ENCODE results near the gene SORCS2.

Gene SORCS2

DNA sequence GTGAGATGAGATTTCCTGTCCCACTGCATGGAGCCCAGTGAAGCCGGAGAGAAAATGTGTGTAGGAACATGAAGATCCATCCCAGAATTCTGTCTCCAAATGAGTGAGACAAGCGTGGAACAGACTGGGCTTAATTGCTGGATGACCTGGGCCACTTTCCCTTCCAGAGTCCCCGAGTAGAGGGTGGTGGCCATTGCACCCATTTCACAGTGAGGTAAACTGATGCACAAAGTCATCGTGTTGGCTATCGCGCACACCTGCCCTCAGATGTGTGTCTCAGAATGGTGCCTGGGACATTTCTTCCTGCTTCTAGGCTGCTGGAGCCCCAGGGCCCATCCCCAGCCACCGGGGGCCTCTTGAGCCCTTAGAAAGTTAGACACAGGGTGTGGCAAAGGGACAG is 285.4 kb downstream of the SORCS2 start:
- DNase-seq (ENCODE audit: low spot score), result no peak

DNA sequence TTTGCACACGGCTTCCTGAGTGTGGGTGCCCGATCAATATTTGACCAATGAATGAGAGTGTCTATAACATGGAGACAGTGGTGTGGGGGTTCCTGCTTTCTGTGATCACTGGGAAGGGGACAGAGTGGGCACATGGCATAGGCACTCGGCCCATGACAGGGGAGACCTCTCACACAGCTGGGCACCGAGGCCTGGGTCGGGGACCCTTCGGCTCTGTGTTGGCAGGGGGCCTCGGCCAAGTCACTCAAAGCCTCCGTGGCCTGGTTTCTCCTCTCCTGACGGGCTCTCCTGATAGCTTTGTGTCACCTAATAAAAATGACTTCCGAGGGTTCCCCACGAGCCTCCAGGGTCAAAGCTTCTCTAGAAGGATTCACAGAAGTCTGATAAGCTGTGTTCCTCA is 286.3 kb downstream of the SORCS2 start:
- no peak for DNase-seq (ENCODE audit: low spot score)

DNA sequence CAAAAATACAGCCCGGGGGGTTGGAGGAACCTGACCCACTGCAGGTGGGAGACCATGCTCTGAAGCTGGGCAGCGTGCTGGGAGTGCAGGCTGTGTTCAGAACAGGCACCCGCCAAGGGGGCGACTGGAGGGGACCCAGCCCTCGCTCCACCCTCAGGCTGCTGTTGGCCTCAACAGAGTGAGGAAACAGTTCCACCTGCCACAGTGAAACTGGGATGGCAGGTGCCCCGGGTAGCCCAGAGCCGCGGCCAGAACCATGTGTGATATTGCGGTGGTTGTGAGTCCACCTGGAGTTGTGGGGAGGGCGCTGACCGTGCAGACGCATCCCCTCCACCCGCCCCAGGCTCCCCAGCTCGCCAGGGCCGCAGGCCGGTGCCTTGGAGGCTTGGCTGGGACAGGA is 288.1 kb downstream of the SORCS2 start:
- no peak for DNase-seq (ENCODE audit: low spot score)

DNA sequence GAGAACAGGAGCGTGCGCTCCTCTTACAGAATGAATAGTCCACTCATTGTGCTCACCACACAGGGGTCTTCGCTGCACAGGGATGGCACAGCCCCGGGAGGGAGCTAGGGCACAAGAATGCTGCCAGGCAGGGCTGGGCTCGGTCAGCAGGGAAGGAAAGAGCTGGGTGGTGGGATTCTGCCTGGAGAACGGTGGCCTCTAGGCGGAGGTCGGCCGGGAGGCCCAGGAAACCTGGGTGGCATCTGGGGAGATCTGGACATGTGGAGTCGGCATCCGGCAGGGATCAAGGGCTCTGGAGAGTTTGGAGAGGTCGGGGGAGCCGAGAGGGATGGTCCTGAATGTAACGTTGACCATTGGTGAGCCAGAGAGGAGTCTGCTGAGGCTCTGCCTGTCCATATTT is 288.9 kb downstream of the SORCS2 start:
- no peak for DNase-seq (ENCODE audit: low spot score)

DNA sequence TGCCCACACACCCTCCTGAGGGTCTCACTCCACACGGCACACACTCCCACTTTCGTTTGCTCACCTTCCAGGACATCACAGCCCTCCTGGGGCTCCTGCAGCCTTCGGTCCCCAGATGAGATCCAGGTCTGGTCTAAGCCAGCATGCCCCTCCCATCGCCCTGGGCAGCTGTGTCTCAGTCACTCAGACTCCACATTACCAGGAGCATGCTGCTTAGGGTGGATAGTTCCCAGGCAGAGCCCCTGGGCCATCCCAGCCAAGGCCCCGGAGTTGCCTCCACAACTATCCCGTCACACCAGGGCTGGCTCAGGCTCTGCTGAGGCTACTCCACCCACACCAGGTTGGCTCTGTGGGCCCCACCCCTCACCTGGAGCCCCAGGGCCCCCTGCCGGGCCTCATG is 292.8 kb downstream of the SORCS2 start:
- no peak for DNase-seq (ENCODE audit: low spot score)

DNA sequence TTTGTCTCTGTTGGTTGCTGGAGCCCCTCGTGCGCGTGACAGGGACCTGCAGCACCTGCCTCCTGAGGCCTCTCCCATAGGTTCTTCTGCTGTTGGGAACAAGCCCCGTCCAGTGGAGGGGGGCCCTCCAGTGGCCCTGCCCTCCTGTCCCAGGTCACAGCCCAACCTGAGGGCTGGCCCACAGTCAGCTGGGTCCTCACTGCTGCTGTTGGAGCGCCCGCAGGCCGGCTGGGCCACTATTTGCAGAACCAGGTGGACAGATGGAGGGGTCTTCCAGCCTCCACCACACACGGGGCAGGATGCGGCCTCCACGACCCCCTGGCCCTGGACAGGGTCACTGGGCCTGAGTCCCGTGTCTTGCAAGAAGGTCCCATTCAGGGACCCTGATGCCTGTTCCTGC is 293.8 kb downstream of the SORCS2 start:
- DNase-seq (ENCODE audit: low spot score), result no peak

DNA sequence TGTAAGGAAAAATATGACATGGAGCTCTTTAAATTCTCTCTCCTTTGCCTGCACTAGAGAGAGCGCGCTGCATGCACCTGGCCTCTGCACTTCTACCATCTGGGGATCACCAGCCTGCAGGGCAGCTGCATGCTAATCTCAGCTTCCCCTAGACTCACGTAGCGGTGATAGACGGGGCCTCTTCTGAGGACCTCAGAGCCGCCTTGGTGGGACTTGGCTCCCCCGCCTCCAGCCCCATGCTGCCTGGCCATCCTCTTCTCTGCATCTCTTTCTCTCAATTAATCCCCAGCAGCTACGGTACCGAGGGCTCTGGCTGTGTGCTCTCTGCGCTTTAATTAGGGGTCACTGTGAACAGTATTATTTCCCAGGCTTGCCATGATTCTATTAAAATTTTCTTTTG is 295.2 kb downstream of the SORCS2 start:
- no peak for DNase-seq (ENCODE audit: low spot score)

DNA sequence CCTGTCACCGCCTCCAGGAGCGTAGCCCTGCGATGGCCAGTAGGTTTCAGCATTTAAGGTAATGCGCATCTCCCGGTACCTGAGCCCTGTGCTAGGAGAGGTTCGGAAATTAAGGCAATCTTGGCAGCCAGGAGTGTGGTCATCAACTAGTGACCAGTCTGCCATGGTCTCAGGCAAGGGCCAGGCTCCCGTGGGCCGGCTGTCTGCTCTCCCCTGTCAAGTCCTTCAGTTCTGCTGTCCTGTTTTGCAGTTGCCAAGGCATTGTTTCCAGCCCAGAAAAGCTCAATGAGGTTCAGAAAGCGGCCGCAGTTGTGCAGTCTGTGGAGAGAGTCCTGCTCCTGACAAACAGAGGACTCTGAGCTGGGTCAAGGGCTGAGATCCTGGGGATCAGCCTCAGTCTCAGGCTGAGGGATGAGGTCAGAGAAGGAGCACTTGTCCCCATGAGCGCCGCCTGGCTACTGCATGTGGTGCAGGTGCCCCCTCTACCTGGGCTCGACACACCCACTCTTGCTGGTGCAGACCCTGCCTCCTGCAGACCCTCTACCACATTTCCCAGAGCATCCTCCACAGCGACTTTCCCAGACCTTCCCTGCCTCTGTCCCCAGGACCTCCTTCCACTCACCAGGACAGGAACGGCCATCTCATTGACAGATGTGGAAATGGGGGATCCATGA is 295.8 kb downstream of the SORCS2 start:
- DNase-seq (ENCODE audit: low spot score), result no peak

DNA sequence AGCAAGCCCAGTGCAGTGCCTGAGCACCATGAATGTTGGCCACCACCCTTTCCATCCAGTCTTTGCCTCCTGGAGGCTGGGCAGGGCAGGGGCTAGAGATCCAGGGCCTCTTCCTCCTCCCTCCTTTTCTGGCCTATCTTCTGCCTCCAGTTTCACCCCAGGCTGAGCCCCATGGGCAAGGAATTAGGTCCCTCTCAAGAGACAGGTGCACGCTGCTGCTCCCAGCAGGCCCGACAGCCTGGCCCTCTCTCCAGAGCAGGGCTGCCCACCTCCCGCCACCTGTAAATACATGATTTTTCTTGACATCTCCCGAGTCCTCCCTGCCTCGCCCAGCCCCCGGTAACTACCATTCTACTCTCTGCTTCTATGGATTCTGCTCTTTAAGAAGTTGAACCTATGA is 299.6 kb downstream of the SORCS2 start:
- no peak for DNase-seq (ENCODE audit: low spot score)

DNA sequence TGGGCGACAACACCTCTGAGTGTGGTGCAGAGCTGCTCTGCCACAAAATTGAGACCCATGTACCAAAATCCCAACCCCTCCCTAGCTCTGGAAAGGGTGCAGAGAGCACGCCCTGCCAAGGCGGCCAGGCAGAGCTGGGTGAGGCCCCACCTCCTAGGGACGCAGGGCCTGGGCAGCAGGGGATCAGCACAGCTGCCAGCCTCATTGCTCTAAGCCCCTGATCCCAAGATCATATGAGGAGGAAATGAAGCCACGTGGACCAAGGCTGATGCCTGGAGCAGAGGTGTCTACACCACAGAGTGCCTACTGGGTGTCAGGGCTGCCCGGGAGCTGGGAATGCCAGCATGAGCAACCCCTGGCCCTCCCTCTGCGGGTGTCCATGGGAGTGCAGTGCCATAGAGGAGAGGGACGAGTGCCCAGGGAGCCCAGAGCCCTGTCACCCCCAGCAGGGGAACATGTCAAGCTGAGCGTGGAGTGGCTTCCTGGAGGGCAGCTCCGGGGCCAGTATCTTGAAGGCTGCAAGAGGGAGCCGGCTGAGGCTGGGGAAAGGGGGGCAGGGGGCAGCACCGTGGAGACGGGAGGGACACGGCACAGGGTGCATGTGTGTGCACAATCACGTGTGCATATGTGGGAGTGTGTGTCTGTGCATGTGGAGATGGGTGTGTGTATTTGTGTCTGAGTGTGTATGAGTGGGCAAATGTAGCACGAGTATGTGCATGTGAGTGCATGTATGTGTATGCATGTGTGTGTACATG is 306.3 kb downstream of the SORCS2 start:
- no peak for DNase-seq (ENCODE audit: low spot score)

DNA sequence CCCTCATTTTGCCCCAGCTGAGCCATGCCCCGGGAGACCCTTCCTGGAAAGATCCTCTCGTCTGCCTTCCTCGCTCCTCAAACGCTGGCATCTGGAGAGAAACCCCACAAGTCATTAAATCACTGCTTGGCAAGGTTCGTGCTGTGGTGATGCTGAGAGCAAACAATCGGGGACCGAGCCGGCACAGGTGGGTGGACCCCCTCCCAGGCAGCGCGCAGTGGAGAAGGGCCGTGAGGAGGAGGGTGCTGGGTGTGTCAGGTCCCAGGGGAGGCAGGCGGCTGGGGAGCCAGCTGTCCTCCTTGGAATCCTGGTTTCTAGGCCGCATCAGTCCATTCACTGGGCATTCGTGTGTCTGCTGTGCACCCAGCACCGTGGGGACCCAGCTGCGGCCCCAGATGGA is 307.3 kb downstream of the SORCS2 start:
- no peak for DNase-seq (ENCODE audit: low spot score)

DNA sequence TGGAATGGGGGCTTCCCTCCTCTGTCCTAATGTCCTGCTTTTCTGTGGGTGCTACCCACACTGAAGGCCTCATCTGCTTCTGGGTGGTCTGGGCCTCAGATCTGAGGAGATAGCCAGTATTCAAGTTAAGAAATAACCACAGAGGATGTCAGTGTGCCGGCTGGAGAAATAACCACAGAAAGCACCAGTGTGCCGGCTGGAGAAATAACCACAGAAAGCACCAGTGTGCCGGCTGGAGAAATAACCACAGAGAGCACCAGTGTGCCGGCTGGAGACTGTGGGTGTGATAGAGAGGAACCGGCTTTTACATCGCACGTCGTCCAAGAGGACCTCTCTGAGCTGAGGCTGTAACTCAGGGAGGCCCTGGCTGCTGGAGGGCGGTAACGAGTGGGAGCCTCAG is 308.1 kb downstream of the SORCS2 start:
- no peak for DNase-seq (ENCODE audit: low spot score)

DNA sequence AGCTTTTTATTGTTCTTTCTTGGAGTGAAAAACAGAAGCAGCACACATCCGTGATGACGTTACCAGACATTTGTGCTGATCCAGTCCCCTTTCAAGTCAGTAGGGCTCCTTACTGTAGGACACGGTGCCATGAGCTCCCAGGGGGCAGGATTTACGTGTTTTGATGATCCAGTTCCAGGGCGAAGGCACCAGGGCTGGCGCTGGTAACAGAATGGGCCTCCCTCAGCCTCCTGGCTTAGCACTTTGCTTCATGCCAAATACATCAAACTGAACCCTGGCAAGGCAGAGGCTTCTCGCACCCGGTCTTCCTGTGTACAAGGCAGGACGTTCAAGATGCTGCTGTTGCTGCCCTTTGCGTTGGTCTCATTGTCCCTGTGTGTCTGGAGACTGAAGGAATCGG is 309.0 kb downstream of the SORCS2 start:
- no peak for DNase-seq (ENCODE audit: low spot score)

DNA sequence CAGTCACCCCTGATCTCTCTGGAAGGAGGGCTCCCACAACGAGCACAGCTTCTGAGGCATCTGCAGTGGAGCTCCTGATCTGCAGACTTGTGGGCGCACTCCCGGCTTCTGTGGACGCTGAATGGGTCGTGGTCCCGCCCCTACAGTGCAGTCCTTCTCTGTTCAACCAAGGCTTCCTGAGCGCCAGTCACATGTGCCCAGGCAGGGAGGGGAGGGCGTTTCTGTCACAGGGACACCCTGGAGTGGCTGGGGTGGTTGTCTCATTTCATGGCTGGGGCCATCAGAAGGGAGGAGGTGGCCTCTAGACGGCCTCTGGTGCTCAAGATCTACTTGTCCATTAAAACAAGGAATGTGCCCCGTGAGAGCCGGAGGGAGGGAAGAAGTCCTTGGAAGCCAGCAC is 309.5 kb downstream of the SORCS2 start:
- DNase-seq (ENCODE audit: low spot score), result no peak

DNA sequence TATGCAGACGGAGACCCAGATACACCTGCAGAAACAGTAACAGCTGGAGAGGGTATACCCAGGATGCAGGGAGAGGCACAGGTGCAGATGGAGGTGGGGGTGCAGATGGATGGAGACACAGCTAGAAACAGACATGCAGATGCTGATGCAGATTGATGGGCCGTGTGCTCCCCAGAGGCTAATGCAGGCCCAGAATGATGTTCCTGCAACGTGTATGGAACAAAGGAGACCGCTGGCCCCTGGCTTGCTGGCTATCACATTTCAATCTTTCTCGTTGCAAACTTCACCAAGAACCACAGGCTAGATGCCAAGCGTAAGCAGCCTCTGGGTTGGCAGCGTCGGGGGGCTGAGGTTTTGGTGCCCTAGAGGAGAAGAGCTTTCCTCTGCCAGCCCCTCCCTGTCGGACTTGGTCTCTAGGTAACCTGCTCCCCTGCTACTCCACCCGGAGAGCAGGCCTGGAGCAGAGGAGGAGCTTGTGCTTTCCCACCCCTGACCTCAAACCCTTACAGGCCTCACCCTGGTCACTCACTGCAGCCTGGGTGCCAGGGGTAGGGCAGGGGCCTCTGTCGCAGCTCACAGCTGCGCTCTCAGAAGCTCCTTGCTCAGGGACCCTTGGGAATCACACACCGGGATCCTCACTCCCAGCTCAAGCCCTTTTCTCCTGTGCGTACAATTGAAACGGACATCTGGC is 311.4 kb downstream of the SORCS2 start:
- DNase-seq (ENCODE audit: low spot score), result no peak

DNA sequence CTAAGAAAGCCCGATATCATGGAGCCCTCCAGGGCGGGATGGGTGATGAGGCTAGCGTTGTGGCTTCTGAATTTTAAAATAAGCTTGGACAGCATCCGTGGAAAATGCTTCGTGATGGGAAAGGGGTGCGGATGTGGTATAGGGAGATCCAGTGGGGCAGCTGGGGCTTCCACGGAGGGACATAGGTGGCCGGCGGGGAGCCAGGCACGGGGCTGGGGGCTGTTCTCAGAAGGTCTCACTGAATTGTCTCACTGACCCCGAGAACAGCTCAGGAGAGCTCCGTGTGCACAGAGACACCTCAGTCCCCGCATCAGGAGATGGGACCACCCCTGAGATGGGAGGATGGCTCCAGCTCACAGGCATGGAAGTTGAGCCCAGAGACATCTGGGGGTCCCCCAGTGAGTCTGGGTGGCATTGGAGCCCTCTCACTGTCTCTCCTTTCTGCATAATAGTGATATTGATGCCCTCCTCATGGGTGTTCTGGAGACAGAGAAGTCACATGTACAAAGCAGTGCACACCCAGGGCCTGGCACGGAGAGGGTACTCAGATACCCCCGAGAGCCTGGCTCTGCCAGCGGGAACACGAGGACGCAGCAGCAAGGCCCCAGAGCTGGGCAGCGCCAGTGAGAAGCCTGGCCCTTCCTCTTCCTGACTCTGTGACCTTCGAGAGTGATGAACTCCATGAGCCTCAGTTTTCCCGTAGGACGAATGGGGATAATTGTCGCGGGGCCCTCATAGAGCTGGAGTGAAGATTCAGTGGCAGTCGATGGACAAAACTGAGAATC is 313.0 kb downstream of the SORCS2 start:
- no peak for DNase-seq (ENCODE audit: low spot score)

DNA sequence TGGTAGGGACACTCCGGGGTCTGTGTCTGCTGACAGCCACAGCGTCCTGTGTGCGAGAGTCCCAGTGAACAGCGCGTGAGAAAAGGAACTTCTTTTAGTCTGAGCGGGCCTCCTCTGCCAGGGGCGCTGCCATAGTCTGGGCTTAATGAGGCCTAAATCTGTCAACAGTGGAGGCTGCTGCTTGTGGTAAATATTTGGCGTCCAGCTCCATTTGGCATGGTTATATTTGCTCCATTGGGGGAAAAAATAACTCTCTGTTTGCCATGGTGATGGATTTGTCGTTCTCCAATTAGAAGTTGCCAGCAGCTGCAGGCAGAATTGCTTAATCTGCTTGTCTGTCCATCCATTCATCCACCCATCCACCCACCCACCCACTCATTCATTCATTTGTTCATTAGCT is 313.8 kb downstream of the SORCS2 start:
- no peak for DNase-seq (ENCODE audit: low spot score)

DNA sequence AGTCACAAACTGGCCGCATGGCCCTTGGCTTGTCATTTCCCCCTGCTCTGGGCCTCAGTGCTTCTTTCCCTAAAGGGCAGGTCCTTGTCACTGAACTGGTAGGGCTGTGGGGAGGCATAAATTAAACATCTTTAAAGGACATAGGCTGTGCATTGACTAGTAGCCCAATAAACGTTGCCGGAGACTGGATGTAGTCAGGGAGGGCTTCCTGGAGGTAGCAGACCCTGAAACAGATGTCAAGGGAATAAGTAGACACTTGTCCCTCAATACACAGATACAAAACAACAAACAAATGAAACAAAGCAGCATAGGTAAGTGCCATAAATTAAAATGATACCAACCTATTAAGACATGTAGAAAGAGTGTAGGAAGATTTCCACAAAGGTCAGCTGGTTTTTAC is 314.2 kb downstream of the SORCS2 start:
- no peak for DNase-seq (ENCODE audit: low spot score)

DNA sequence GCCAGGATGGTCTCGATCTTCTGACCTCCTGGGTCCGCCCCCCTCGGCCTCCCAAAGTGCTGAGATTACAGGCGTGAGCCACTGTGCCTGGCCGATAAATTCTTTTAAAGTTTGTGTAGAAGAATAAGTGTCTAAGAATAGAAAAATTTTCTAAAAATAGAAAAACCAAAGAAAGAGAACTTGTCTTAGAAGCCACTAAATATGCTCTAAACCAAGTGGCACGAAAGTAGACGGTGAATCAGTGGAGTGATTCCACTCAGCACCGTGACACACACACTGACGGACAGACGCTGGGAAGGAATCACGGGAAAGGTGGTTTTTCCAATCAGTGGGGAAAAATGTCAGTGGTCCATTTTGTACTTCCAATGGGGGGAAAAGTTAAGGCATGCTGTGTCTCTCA is 315.0 kb downstream of the SORCS2 start:
- no peak for DNase-seq (ENCODE audit: low spot score)

DNA sequence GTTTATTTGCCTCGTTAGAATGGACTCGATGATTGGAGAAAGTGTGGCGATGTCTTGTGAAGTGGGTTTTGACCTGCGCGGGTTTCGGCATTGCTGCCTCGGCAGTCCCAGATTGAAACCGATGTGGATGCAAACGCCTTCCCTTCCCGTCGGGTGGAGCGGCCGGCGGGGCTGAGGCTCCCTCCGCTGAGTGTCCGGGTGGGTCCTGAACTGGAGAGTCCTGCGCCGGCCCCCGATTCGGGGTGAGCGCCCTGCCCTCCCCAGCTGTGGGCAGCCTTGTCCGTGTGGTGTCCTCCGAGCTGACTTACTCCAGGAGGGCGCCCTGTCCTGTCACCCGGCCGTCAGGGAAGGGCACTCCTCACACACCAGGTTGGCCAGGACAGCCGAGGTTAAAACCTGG is 317.7 kb downstream of the SORCS2 start:
- DNase-seq (ENCODE audit: low spot score), result no peak

DNA sequence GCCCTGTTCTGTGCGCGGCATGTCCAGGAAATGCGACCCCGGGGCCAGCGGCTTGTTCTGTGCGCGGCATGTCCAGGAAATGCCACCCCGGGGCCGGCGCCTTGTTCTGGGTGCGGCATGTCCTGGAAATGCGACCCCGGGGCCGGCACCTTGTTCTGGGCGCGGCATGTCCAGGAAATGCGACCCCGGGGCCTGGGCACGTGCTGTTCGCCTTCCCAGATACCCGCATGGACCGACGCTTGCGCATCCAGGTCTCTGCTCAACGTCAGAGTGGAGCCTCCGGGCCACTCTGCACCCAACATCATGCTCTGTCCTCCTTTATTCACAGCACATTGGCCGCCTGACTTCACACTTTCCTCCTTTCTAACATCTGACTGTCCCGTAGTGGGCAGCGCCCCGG is 318.2 kb downstream of the SORCS2 start:
- DNase-seq (ENCODE audit: low spot score), result no peak

DNA sequence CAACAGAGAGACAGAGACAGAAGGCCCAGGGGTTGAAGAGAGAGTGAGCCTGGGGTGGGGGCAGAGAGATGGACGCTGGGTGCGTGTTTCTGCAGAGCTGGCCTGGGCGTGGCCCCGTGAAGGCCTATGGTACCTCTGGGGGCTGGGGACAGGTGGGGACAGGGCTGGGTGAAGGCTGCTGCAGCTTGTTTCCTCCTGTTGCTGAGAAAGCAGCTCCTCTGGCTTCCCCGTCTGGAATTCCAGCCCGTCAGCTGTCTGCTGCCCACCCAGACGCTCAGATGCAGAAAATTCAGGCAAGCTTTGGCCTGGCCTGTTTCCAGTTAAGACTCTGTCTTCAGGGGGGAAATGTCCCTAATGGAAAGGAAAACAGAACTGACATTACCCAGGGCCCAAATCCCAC is 319.2 kb downstream of the SORCS2 start:
- DNase-seq (ENCODE audit: low spot score), result no peak

DNA sequence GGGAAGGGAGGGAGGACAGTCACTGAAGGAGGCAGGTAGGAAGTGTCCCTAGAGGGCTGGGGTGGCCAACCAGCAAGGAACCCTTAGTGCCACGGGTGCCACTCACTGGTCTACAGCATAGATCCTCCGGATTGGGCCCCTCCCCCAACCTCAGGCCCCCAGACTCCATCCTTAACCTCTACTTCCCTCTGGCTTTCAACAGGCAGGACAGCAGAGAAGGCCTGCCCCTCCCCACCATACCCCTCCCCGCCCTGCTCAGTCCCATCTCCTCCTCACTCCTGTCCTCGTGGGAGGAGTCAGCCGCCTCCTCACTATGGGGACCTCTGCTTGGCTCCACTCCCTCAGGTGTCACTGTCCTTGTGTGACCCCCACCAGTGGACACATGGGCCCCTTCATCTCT is 320.1 kb downstream of the SORCS2 start:
- DNase-seq (ENCODE audit: low spot score), result no peak

Measured in germinal center (tissue), 1 donor.